Endothelial cell of umbilical vein (primary cell): ENCODE measurements around the gene SPTSSB. TPM values are rescaled to one million over a fixed set of nuclear protein-coding genes. Genes with fewer than 3 reads are reported as not detected.

ENCODE experiments used
- BruUV-seq: library from RNA; stranded (reverse); fragments of 400-500 nt; replicated peaks from 2 replicates; lab custom pipeline; 2021; lab: Mats Ljungman, UMichigan
- CTCF ChIA-PET: fragments of 300-600, 350-600 bp; sonication (Branson Sonifier 250); formaldehyde crosslinking; loops from one replicate; lab custom pipeline; 2021; ENCODE audit warnings: antibody characterized with exemption, inconsistent platforms; lab: Charles Lee
- POLR2A ChIA-PET: fragments of 300-600, 350-600 bp; sonication (Branson Sonifier 250); formaldehyde crosslinking; loops from one replicate; lab custom pipeline; 2021; ENCODE audit warnings: antibody characterized with exemption, inconsistent platforms; lab: Charles Lee
- DNase-seq: peaks from one replicate; pipeline ENCODE4 v3.0.0-alpha.2; 2011; ENCODE audit warnings: low read depth, low spot score
- FAIRE-seq: peaks from 2 replicates; lab custom pipeline; 2011; peaks lifted over from hg19 to GRCh38; lab: Jason Lieb, UNC
- H2AFZ ChIP-seq: 2 replicates; pipeline ENCODE4 v1.6.0; 2012; ENCODE audit warnings: low read depth, low read length, control low read depth, inconsistent platforms
- H3K27ac ChIP-seq: 2 replicates; pipeline ENCODE4 v1.5.1; 2011; ENCODE audit warnings: low read depth, mild to moderate bottlenecking, control low read depth, low read length, moderate library complexity; ENCODE audit not compliant: insufficient read depth
- H3K27me3 ChIP-seq, 2 experiments: 2 replicates each; pipeline versions ENCODE4 v1.6.0 to v1.6.1; 2011; ENCODE audit warnings: low read length in 2 of 2, mixed read lengths in 1 of 2; ENCODE audit not compliant: control insufficient read depth in 2 of 2, insufficient read depth in 2 of 2
- H3K36me3 ChIP-seq, 2 experiments: 2 replicates in 1 of 2; 3 replicates in 1 of 2; pipeline ENCODE4 v1.5.1; 2011; ENCODE audit warnings: low read length in 2 of 2, mild to moderate bottlenecking in 1 of 2, moderate library complexity in 1 of 2; ENCODE audit not compliant: control insufficient read depth in 2 of 2, insufficient read depth in 2 of 2; ENCODE audit errors: extremely low read depth in 1 of 2
- H3K4me1 ChIP-seq: 3 replicates; pipeline ENCODE4 v1.5.1; 2011; ENCODE audit warnings: mild to moderate bottlenecking, low read length; ENCODE audit not compliant: control insufficient read depth, insufficient read depth; ENCODE audit errors: extremely low read depth
- H3K4me2 ChIP-seq: 2 replicates; pipeline ENCODE4 v1.6.1; 2011; ENCODE audit warnings: low read length, control low read depth, mixed read lengths; ENCODE audit not compliant: insufficient read depth
- H3K4me3 ChIP-seq, 3 experiments: fragments of 200-600 bp in 1 of 3; sonication (generic), shearing (Covaris generic) in 1 of 3; replicated peaks in 1 of 3; 2 replicates each; pipeline ENCODE4 v1.5.1; 2011 to 2016; ENCODE audit warnings: control low read depth in 3 of 3, low read length in 3 of 3, mild to moderate bottlenecking in 2 of 3, inconsistent platforms in 1 of 3, low read depth in 1 of 3, moderate library complexity in 1 of 3; ENCODE audit not compliant: insufficient read depth in 1 of 3
- H3K79me2 ChIP-seq: 2 replicates; pipeline ENCODE4 v1.6.0; 2012; ENCODE audit warnings: low read length, inconsistent platforms; ENCODE audit not compliant: control insufficient read depth, insufficient read depth
- H3K9ac ChIP-seq: replicated peaks from 2 replicates; pipeline ENCODE3; 2011; ENCODE audit warnings: low read length, control low read depth; ENCODE audit not compliant: insufficient read depth; ENCODE audit errors: extremely low read depth
- H3K9me1 ChIP-seq: replicated peaks from 3 replicates; pipeline ENCODE4 v1.6.0; 2011; ENCODE audit warnings: mild to moderate bottlenecking, low read length; ENCODE audit not compliant: control insufficient read depth, insufficient read depth; ENCODE audit errors: extremely low read depth
- H3K9me3 ChIP-seq: replicated peaks from 2 replicates; pipeline ENCODE4 v1.5.1; 2012; ENCODE audit warnings: low read length, inconsistent platforms; ENCODE audit not compliant: control insufficient read depth, insufficient read depth
- H4K20me1 ChIP-seq: replicated peaks from 2 replicates; pipeline ENCODE3; 2011; ENCODE audit warnings: mild to moderate bottlenecking, low read length; ENCODE audit not compliant: control insufficient read depth, insufficient read depth; ENCODE audit errors: extremely low read depth
- CTCF ChIP-seq, 2 donors: IDR thresholded peaks; 1 replicate in 1 of 2; 2 replicates in 1 of 2; pipeline ENCODE4 v1.5.1; 2011; ENCODE audit warnings: low read length in 2 of 2, mild to moderate bottlenecking in 2 of 2, moderate library complexity in 2 of 2, control low read depth in 1 of 2, inconsistent platforms in 1 of 2, low read depth in 1 of 2; ENCODE audit not compliant: insufficient read depth in 1 of 2; ENCODE audit errors: extremely low read depth in 1 of 2
- EZH2 ChIP-seq: IDR thresholded peaks from 2 replicates; pipeline ENCODE4 v1.6.1; 2012; ENCODE audit warnings: borderline replicate concordance, low read depth, mild to moderate bottlenecking, moderate library complexity, low read length, inconsistent platforms; ENCODE audit not compliant: severe bottlenecking
- FOS ChIP-seq: IDR thresholded peaks from 2 replicates; pipeline ENCODE4 v1.6.1; 2011; ENCODE audit warnings: mild to moderate bottlenecking, low read length, moderate library complexity, borderline replicate concordance; ENCODE audit not compliant: insufficient read depth
- GATA2 ChIP-seq: IDR thresholded peaks from 2 replicates; pipeline ENCODE4 v1.7.0; 2011; ENCODE audit warnings: low read depth, mild to moderate bottlenecking, moderate library complexity, mixed read lengths, low read length; ENCODE audit not compliant: insufficient read length, insufficient read depth
- JUN ChIP-seq: IDR thresholded peaks from 2 replicates; pipeline ENCODE4 v1.6.1; 2011; ENCODE audit warnings: borderline replicate concordance, low read depth; ENCODE audit not compliant: insufficient read length, insufficient read depth
- MAX ChIP-seq: IDR thresholded peaks from 2 replicates; pipeline ENCODE4 v1.6.1; 2011; ENCODE audit not compliant: insufficient read depth, insufficient read length
- MYC ChIP-seq: IDR thresholded peaks from one replicate; pipeline ENCODE4 v1.6.1; 2011; ENCODE audit warnings: mild to moderate bottlenecking, low read depth, low read length
- POLR2A ChIP-seq: IDR thresholded peaks from 2 replicates; pipeline ENCODE4 v1.6.1; 2012; ENCODE audit warnings: low read depth, mild to moderate bottlenecking, control low read depth, low read length
- POLR2AphosphoS5 ChIP-seq: IDR thresholded peaks from 2 replicates; pipeline ENCODE4 v1.6.1; 2012; ENCODE audit warnings: low read depth, mild to moderate bottlenecking, control low read depth, low read length, moderate library complexity; ENCODE audit not compliant: insufficient read depth
- dilution Hi-C: fragments of 300-500 bp; cut with MboI; formaldehyde crosslinking; loops from one replicate; pipeline ENCODE4 v1.15.0; 2019; ENCODE audit warnings: low sequenced_read_pairs; ENCODE audit not compliant: extremely low pct_ligation_motif_present
- intact Hi-C: fragments of 100-400 bp; cut with micrococcal nuclease; formaldehyde crosslinking; loops from one replicate; pipeline ENCODE4 v1.10.0; 2022
- polyA plus RNA-seq, 4 experiments: library from polyadenylated mRNA; depleted of rRNA in 3 of 4; stranded (reverse) in 3 of 4; unstranded in 1 of 4; fragments of >200 nt; gene quantifications; 2 replicates each; pipeline versions ENCODE4 v1.2.1 to v1.2.3, GENCODE V29; 2011 to 2012; ENCODE audit warnings: missing spikeins in 1 of 4
- total RNA-seq: library from RNA; stranded (reverse); gene quantifications from 2 replicates; pipeline ENCODE4 v1.2.3, GENCODE V29; 2021

The SPTSSB gene
- total and polyA plus RNA-seq, 2 donors (not counting 3 experiments of a cell fraction or from before 2014, with no cell fraction given): not detected

GRCh38 chr3:161420746-161421145 lies 49.4 kb upstream of the SPTSSB start:
- H3K9ac ChIP-seq: no peak overlapping the region
- no TSS peak for BruUV-seq
- ChIA-PET POLR2A (no interaction called here), CTCF (interaction anchor here (0.7 to 4.9 kb wide), 4 partner anchors 130 to 464 kb away, joined by 3 to 61 read pairs (median 4); no protein-coding TSS in a partner anchor)
- H3K9me3 ChIP-seq: no peaks in the 10 kb centered on the region
- TF ChIP-seq GATA2: no peak
- TF ChIP-seq JUN: no peak
- no peak for TF ChIP-seq FOS
- TF ChIP-seq POLR2A: no peak
- TF ChIP-seq EZH2: no peak
- no peak for TF ChIP-seq MYC
- TF ChIP-seq CTCF (IDR thresholded peaks at IDR 0.05; ENCODE audit: extremely low read depth in 1 of 2, insufficient read depth in 1 of 2, low read depth in 1 of 2, low read length in 2 of 2): no peak
- no peak for TF ChIP-seq MAX
- no peak for TF ChIP-seq POLR2AphosphoS5
- dilution Hi-C loops: no loop called here
- FAIRE-seq (no peak), DNase-seq (peak; percentile 41)
- no peaks in the 10 kb centered on the region for H3K27me3 ChIP-seq
- H3K36me3 ChIP-seq: no peaks in the 10 kb centered on the region
- no peaks in the 10 kb centered on the region for H3K79me2 ChIP-seq
- intact Hi-C loops: loop anchor here (5.0 kb wide), 3 partner anchors 323 to 733 kb away; no protein-coding TSS in a partner anchor
- H3K4me1 ChIP-seq: peaks cover 14% of the 10 kb centered on the region
- no peaks in the 10 kb centered on the region for H4K20me1 ChIP-seq
- peak overlapping the region; percentile 8 for H3K4me2 ChIP-seq
- H3K4me3 ChIP-seq: no peak overlapping the region
- H3K27ac ChIP-seq: no peak overlapping the region
- H2AFZ ChIP-seq: no peak overlapping the region
- no peaks in the 10 kb centered on the region for H3K9me1 ChIP-seq
